Activated CD4-positive, alpha-beta T cell treated with anti-CD3 and anti-CD28 coated beads, Interleukin-2, amount 50 U/mL, for 4 hours (primary cell): ENCODE results near the gene SRL.

Experiments
- DNase-seq, 2 experiments: peaks; one replicate each; pipeline ENCODE4 v3.0.0-alpha.2; 2020

The SRL gene

GRCh38 chr16:4194661-4195060 lies 47.2 kb downstream of the SRL start:
- no peak for DNase-seq

DNA sequence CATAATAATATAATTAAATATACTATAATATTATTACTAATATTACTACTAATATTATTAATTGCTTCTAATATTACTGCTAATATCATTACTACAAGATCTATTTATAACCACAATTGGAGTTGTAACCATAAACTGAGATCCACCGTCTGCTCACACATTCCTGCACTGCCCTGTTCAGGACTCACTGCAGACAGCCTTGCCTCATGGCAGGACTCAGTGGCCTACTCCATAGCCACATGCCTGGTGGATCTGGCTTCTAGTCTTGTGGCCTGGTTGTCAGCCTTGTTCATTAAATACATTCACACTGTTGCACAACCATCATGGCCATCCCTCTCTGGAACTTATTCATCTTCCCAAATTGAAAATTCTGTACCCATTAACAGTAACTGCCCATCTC lies 48.0 kb downstream of the SRL start:
- DNase-seq: no peak

- DNase-seq: no peak
Measured at GRCh38 chr16:4192206-4192605, 49.7 kb downstream of the SRL start.

DNA sequence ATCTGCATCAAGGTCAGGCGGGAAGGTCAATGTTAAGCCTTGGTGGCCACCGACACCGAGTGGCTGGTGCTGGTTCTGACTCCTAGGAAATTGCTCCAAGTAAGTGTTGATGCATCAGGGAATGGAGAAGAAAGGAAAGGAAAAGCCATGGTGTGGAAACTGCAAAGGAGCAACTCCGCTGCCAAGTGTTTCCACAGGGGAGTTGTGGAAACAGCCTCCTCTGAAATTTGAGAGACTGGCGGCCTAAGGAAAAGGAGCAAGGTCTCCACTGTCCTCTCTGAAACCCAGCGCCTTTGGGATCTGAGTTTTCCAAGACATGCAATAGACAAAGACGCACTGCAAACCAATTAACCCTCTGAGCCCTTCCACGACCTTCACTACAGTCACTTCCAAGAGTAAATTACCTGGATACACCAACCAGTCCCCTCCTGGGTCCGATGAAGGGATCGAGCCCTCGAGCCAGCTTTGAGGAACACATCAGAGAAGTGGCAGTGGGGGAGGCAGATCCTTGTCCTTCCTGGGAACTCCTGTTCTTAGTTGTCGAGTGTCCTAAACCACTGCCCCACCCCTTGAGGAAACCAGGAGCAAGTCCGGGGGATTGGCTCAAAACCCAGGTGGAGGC lies 51.1 kb downstream of the SRL start:
- DNase-seq: no peak

DNA sequence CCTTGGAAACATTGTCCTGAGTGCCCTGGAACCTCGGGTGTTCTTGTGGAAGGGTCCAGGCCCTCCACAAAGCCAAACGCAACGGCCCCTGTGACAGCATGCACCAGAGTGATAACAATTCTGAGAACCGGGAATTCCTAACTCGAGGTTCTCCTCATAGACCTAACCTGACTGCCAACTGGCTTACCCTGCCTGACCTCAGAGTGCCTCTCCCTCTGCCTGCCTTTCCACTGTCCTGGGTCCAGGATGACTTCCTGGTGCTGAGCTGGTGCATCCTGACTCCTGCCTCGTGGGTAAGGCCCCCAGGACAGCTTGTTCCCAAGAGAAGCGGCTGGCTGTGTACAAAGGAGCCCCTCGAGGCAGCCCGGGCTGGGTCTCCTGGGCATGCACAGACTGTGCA lies 51.8 kb downstream of the SRL start:
- DNase-seq: no peak

- no peak for DNase-seq
Measured at GRCh38 chr16:4184038-4184702, 57.7 kb downstream of the SRL start.

DNA sequence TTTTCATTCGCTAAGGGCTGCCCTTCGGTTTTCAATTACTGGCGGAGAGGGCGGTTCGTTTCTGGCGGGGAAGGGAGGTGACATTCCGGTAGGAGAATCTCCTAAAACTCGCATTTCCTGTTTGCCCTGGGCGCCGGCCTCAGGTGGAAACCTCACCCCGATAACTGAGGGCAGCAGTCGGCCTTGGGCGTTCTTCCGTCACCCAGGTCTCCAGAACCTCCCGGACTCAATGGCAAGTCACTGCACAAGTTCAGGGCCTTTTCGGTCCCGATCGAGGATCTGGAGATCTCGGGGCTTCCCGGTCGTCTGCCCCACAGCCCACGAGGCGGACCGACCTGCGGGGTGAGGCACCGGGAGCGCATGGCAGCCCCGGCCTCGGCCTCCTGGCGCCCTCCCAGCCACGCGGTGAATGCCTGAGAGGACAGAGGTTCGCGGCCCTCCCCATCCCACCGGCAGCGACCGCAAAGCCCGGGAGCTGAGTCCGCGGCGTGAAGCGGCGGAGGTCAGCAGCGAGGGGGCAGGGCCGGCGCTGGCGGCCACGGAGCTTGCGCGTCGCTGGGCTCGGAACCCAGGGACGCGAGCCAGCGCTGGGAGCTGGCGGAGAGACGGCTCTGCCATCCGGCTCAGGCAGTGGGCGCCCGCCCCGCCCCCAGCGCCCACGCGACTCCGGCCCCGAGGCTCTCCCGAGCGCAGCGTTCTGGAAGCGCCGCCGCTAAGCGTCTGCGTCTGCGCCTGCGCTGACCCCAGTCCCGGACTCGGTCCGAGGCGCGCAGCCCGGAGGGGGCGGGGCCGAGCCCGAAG lies 58.4 kb downstream of the SRL start:
- peak; percentile 74 to 76 for DNase-seq

DNA sequence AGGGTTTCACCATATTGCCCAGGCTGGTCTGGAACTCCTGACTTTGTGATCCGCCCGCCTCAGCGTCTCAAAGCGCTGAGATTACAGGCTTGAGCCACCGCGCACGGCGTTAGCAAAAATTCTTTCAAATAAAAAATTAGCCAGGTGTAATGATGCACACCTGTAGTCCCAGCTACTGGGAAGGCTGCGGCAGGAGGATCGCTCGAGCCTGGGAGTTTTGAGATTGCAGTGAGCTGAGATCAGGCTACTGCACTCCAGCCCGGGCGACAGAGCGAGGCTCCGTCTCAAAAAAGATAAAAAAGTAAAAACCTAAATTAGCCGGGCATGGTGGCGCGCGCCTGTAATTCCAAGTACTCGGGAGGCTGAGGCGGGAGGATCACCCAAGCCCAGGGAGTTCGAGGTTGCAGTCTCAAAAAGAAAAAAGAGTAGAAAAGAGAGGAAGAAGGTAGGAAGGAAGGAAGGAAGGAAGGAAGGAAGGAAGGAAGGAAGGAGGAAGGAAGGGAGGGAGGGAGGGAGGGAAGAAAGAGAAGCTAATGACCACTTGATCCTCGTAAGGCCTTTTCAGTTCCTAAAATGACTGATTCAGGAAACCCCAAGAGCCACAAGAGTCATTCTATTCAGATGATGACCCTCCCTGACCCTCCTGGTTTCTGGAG lies 59.2 kb downstream of the SRL start:
- DNase-seq: no peak

GRCh38 chr16:4180511-4180910 lies 61.4 kb downstream of the SRL start:
- DNase-seq: no peak

DNA sequence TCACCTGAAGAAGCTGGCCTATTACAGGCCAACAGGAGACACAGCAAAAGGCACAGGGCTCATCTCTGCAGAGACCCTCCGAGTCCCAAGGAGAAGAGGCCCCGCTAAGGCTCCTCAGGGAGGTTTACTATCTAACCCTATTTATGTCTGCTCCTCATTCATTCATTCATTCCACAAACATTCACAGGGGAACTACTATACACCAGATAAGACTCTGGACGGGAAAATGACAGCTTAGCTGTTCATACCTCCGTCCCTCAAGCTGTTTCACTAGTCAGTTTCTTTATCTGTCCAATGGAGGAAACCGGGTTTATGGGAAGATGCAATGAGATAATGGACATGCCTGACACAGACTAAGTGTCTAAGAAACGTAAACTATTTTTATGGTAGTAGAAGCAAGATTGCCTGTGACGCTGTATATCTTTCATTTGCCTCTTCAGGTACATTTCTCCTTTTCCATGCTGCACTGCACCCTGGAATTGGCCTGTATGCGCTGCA lies 62.1 kb downstream of the SRL start:
- no peak for DNase-seq

- DNase-seq: no peak
Measured at GRCh38 chr16:4179020-4179419, 62.9 kb downstream of the SRL start.

- DNase-seq: no peak
Measured at GRCh38 chr16:4178468-4179010, 63.3 kb downstream of the SRL start.

DNA sequence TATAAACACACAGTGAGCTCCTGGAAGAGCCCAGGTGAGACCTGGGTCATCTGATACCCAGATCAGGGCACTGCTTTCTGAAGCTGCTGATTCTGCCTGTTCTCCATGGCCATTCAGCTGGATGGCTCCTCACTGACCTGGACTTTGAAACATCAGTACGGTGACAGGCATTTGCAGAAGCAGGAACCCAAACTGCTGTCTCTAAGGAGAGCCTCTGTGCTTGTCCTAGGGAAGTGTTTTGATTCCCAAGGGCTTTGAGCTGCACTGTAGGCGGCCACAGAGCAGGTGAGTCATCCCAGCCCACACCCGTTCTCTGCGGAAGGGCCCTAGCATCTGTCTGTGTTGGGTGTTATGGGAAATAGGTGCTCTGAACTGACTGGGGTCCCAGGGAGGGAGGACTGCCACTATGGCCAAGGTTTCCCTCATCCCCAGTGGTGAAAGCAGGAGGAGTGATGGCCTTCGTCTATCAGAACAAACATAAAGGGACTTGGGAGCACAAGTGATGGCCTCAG lies 64.9 kb downstream of the SRL start:
- peak in 1 of 2 experiments; percentile 3 for DNase-seq

DNA sequence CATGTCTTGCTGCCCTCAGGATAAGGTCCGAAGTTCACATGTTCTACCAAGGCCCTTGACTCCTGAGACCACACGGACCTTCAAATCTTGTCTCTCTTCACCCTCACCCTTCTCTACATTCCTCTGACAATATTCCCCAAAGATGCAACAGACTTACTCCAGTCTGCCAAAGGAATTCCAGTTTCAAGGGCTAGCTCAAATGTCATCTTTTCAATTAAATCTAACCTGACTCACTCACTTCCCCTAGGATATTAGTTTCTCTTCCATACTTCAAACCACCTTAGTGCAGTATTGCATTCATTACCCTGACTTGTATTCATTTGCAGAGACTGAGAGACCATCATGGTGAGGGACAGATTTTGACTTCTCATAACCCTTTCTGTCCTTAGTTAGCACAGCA lies 66.0 kb downstream of the SRL start:
- DNase-seq: no peak

DNA sequence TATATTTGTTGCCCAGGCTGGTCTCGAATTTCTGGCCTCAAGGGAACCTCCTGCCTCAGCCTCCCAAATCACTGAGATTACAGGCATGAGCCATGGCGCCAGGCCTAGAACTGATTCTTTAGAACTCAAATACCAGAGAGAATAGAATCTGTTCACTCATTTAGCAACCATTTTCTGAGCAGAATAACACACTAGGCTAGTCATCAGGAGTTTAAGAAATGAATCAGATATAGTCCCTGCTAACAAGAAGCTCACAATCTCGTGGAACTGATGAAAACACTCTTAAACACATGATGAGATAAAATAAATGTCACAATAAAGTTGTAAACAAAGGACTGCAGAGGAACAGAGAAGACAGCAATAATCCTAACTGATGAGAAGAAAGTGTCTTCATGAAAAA lies 69.8 kb downstream of the SRL start:
- no peak for DNase-seq

DNA sequence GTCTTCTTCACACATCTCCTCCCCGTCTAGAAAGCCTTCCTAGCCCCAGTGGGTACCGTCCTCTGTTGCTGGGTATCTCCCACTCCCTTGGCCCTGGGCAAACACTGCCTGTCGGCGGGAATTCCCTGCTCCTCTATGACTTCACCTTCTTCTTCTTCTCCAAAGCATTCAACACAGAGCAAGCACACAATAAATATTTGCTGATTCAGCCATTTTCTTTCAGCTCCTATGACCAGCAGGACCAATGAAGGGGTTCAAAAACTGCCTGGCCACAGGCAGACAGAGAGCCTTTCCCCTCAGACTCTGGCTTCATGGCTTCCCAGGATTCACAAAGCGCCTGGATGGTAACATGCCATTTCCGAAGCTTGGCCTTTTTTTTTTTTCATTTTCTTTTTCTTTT lies 72.5 kb downstream of the SRL start:
- no peak for DNase-seq

GRCh38 chr16:4166821-4167220 lies 75.1 kb downstream of the SRL start:
- DNase-seq: no peak

DNA sequence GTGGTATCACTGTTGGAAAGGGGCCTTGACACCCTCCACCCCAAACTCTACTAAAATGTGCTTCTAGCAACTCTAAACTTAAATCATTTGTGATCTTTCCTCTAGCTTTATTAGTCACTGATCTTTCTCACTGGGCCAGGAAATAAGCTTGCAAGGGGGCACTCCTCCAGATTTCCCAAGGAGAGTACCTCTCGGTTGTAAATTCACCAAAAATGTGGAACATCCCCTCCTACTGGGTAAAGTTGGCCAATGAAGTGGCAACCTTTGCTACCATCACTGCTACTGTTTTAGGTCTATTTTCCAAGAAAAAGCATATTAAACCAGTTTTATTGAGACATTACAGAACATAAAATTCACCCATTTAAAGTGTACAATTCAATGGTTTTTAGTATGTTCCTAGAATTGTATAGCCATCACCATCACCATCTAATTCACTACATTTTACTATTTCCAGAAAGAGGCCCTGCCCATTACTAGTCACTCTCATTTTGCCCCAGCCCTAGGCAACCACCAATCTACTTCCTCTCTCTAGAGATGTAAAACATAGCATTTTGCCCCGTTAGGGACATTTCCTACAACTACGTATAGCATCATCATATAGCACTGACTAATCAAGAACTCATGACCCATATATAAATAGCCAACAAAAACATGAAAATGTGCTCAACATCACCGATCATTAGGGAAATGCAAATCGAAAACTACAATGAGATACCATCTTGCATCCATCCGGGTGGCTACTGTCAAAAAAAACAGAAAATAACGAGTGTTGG lies 81.0 kb downstream of the SRL start:
- DNase-seq: no peak

DNA sequence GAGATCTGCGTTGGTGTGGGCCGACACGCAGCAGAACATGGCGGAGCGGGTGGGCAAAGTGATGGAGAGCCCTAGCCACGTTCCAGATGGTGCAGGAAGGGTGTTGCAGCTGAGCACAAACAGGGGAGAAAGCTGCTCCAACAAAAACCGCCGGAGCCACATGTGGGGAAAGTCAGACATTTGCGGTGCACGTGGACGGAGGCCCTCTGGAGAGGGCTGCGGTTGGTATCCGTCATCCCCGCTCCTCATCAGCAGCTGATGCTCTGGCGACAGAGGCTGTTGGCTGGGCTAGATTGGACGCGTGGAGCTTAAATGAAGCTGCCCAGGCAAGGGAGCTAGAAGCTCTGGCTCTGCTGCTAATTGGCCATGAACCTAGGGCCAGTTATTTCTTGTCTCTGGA lies 82.2 kb downstream of the SRL start:
- DNase-seq: no peak

DNA sequence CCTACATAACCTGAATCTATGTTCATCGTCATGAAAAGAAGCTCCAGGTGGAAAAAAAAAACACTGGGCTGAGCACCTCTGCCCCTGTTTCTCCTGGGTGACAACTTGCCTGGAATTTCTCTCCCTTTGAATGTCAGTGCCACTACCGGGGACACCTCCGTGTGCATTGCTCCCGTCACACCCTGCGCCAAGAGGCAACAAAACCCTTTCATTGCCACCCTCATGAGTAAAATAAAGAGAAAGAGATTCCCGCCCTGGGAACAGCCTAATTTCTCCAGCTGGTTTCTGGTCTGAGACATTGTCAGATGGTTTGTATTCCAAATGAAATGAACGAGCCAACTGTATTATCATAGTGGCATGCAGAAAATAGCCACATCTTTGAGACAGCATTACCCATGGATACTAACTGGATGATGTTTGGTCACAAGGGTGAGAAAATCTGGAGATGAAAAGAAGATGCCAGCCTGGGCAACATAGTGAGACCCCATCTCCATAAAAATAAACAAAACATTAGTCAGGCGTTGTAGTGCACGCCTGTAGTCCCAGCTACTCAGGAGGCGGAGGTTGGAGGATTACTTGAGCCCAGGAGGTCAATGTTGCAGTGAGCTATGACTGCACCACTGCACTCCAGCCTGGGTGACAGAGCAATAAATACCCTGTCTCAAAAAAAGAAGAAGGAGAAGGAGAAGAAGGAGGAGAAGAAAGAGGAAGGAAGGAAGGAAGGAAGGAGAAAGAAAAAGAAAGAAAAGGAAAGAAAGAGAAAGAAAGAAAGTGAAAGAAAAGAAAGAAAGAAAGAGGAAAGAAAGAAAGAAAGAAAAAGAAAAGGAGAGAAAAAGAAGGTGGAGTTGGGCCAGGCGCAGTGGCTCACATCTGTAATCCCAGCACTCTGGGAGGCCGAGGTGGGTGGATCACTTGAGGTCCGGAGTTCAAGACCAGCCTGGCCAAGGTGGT lies 83.5 kb downstream of the SRL start:
- DNase-seq: no peak

DNA sequence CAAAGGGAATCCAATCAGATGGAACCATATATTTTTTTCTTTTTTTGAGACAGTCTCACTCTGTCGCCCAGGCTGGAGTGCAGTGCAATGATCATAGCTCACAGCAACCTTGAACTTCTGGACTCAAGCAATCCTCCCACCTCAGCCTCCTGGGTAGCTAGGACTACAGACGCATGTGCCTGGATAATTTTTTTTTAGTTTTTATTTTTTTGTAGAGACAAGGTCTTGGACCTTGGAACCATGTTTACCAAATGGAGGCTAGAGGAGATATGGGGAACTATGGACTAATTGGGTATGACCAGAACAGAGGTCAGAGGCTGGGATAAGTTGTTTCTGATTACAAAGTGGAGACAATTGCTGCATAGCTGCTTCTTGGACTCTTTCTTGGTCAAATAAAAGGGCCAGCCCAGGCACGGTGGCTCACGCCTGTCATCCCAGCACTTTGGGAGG lies 84.5 kb downstream of the SRL start:
- DNase-seq: no peak
